ENCODE data around the gene GRID2. TPM values are rescaled to one million over a fixed set of nuclear protein-coding genes. Genes with fewer than 3 reads are reported as not detected.

The GRID2 gene
- total RNA-seq, 6 experiments from 2014 or later: not detected

DNA sequence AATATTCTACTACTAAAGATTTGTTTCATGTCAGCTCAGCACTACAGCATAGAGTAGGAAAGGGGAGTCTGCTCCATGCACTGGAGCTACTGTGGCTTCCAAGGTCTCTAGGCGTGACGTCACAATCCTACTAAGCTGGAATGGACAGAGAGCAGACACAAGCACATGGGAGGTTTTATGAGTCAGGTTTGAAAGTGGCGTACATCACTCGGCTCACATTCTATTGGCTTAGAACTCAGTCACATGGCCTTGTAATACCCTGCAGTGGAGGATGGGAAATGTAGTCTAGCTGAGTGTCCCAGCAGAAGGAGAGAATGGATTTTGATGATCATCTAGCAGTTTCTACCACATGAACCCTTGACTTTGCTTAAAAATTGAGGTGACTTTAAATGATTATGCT is 899.9 kb downstream of the GRID2 start:
- Histone ChIP-seq H3K9me3 (no peaks in the 10 kb centered on the region), H3K27me3 (no peaks in the 10 kb centered on the region), H3K4me3 (no peak overlapping the region), H3K36me3 (no peaks in the 10 kb centered on the region), H3K4me1 (no peaks in the 10 kb centered on the region), H3K27ac (no peak overlapping the region)
- 60% methylated on average over 4 of the region's 4 CpGs for WGBS (ENCODE audit: insufficient coverage, low coverage, low lambda C conversion rate, missing lambda C conversion rate)
- ATAC-seq: no peak
- TF ChIP-seq, protein P1, sequence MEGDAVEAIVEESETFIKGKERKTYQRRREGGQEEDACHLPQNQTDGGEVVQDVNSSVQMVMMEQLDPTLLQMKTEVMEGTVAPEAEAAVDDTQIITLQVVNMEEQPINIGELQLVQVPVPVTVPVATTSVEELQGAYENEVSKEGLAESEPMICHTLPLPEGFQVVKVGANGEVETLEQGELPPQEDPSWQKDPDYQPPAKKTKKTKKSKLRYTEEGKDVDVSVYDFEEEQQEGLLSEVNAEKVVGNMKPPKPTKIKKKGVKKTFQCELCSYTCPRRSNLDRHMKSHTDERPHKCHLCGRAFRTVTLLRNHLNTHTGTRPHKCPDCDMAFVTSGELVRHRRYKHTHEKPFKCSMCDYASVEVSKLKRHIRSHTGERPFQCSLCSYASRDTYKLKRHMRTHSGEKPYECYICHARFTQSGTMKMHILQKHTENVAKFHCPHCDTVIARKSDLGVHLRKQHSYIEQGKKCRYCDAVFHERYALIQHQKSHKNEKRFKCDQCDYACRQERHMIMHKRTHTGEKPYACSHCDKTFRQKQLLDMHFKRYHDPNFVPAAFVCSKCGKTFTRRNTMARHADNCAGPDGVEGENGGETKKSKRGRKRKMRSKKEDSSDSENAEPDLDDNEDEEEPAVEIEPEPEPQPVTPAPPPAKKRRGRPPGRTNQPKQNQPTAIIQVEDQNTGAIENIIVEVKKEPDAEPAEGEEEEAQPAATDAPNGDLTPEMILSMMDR (IDR thresholded peaks at IDR 0.05): no peak
- TF ChIP-seq POLR2A (IDR thresholded peaks at IDR 0.05): no peak
- no peak for DNase-seq
- intact Hi-C loops (cut with DNase I): no loop called here

DNA sequence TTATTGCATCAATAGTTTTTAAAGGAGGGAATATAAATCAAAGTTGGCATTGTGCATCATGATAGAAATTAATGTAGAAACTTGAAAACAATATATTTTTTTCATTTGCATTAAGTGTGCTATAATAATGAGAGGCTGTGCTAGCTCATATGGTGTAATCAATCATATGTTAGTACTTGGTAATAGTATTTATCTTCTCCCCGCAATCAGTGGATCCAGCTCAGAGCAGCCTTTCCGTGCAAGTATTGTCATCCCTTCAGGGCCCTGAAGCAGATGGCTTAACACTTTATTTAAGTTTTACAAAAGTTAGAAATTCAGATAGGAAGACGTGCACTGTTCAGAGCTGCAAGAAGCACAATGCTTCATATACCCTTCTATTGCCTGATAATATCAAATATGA is 908.5 kb downstream of the GRID2 start:
- no peak overlapping the region for H3K4me3 ChIP-seq
- DNase-seq (no peak), ATAC-seq (no peak)
- TF ChIP-seq, protein P1 (IDR thresholded peaks at IDR 0.05): no peak
- no peak for TF ChIP-seq POLR2A (IDR thresholded peaks at IDR 0.05)
- no peaks in the 10 kb centered on the region for H3K9me3 ChIP-seq
- intact Hi-C loops (cut with DNase I): no loop called here
- no peaks in the 10 kb centered on the region for H3K4me1 ChIP-seq
- no peaks in the 10 kb centered on the region for H3K27me3 ChIP-seq
- no peak overlapping the region for H3K27ac ChIP-seq
- 56% methylated on average over 3 of the region's 3 CpGs for WGBS (ENCODE audit: insufficient coverage, low coverage, low lambda C conversion rate, missing lambda C conversion rate)
- no peaks in the 10 kb centered on the region for H3K36me3 ChIP-seq

DNA sequence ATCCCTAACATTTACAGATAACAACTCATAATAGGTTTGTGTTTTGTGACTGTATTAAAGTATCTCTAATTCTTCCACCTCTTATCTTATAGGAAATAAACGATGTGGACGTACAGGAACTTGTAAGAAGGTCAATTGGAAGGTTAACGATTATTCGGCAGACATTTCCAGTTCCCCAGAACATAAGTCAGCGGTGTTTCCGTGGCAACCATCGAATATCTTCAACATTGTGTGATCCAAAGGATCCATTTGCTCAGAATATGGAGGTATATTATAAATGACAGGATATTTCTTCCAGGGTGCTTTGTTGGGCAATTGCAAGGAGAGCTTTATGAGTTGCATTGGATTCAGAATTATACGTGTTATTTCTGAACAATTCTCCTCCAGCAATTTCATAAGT is 912.9 kb downstream of the GRID2 start:
- 52% methylated on average over 8 of the region's 8 CpGs for WGBS (ENCODE audit: insufficient coverage, low coverage, low lambda C conversion rate, missing lambda C conversion rate)
- no peak for ATAC-seq
- TF ChIP-seq, protein P1 (IDR thresholded peaks at IDR 0.05): no peak
- TF ChIP-seq POLR2A (IDR thresholded peaks at IDR 0.05): no peak

DNA sequence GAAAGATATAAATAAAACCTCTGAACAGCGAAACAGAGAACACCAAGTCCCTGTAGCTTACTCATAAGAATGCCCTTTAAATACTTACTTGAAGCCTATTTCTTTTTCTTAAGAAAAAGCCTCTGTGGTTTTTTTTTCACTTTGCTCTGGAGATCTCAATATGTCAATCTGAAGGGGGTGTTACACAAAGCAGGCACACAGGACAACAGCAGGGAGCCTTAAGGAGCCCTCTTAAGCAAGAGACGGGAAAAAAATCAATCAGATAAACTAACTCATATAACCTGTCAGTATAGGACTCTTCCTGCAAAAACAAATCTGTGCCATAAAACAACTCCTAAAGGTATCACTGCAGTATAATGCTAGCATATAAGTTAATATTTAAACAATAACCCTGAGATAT is 913.7 kb downstream of the GRID2 start:
- no peak overlapping the region for H3K4me3 ChIP-seq
- no peak for ATAC-seq
- H3K9me3 ChIP-seq: no peaks in the 10 kb centered on the region
- no peaks in the 10 kb centered on the region for H3K27me3 ChIP-seq
- TF ChIP-seq POLR2A (IDR thresholded peaks at IDR 0.05): no peak
- TF ChIP-seq, protein P1 (IDR thresholded peaks at IDR 0.05): no peak
- H3K27ac ChIP-seq: no peak overlapping the region
- intact Hi-C loops (cut with DNase I): no loop called here
- no peak for DNase-seq
- no peaks in the 10 kb centered on the region for H3K4me1 ChIP-seq
- H3K36me3 ChIP-seq: no peaks in the 10 kb centered on the region
- 47% methylated on average over 2 of the region's 2 CpGs for WGBS (ENCODE audit: insufficient coverage, low coverage, low lambda C conversion rate, missing lambda C conversion rate)

More for the DNA sequence above, 912.9 kb downstream of the GRID2 start:
- Histone ChIP-seq H3K27me3 (no peaks in the 10 kb centered on the region), H3K9me3 (no peaks in the 10 kb centered on the region), H3K4me3 (no peak overlapping the region), H3K36me3 (no peaks in the 10 kb centered on the region), H3K4me1 (no peaks in the 10 kb centered on the region), H3K27ac (no peak overlapping the region)
- intact Hi-C loops (cut with DNase I): no loop called here
- no peak for DNase-seq

DNA sequence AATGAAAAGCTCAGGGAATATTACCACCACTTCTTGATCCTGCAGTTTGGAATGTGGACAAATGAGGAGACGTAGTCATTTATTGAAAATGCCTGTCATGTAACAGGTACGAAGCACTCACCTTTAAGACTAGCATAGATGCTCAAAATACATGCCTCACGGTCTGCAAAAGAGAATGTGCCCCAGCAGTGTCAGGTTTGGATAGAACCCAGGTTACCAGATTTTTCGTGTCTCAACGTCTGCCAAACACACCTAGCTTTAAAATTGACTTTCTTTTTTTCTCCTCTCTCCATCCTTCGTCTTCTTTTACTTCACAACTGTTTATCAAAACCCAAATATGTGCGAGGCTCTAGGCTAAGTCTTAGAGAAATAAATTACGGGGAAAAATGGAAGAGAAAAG is 918.0 kb downstream of the GRID2 start:
- H3K9me3 ChIP-seq: peaks cover 0 to 3% (median 0%) of the 10 kb centered on the region in 4 donors
- intact Hi-C loops (cut with DNase I): no loop called here
- no peak overlapping the region for H3K4me3 ChIP-seq
- H3K4me1 ChIP-seq: no peaks in the 10 kb centered on the region
- 55% methylated on average over 8 of the region's 8 CpGs for WGBS (ENCODE audit: insufficient coverage, low coverage, low lambda C conversion rate, missing lambda C conversion rate)
- H3K27ac ChIP-seq: no peak overlapping the region
- no peaks in the 10 kb centered on the region for H3K27me3 ChIP-seq
- DNase-seq: no peak
- no peak for TF ChIP-seq POLR2A (IDR thresholded peaks at IDR 0.05)
- TF ChIP-seq, protein P1 (IDR thresholded peaks at IDR 0.05): no peak
- H3K36me3 ChIP-seq: no peaks in the 10 kb centered on the region
- ATAC-seq: no peak
